VCaP (cell line): ENCODE data around the gene ODC1.

Experiments used
- H3K27ac ChIP-seq: fragments of 450-650 bp; 2 replicates; pipeline ENCODE4 v1.5.1; 2017
- TF ChIP-seq, protein P1 (sequence below): fragments of 450-650 bp; conservative IDR thresholded peaks from 2 replicates; pipeline ENCODE4 v1.5.1; 2017; ENCODE audit warnings: mild to moderate bottlenecking, moderate library complexity

Gene ODC1

DNA sequence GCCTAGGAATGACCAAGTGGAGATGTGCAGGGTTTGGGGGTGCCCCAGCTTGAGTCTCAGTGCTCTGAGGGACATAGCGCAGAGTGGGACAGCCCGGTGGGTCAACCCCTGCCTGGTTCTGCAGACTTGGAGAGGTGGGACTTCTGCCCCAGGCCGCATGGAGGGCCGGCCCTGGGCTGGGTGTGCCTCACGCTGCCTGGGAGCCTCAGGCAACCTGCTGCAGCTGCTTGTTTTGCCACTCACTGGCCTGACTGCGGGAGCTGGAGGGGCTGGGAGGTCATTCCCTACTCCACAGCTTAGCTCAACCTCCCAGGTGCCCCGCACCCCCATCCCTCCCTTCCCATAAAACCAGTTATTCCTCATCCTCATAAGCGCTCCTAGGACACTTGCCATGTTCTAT, 33.1 kb downstream of the ODC1 start:
- TF ChIP-seq, protein P1, sequence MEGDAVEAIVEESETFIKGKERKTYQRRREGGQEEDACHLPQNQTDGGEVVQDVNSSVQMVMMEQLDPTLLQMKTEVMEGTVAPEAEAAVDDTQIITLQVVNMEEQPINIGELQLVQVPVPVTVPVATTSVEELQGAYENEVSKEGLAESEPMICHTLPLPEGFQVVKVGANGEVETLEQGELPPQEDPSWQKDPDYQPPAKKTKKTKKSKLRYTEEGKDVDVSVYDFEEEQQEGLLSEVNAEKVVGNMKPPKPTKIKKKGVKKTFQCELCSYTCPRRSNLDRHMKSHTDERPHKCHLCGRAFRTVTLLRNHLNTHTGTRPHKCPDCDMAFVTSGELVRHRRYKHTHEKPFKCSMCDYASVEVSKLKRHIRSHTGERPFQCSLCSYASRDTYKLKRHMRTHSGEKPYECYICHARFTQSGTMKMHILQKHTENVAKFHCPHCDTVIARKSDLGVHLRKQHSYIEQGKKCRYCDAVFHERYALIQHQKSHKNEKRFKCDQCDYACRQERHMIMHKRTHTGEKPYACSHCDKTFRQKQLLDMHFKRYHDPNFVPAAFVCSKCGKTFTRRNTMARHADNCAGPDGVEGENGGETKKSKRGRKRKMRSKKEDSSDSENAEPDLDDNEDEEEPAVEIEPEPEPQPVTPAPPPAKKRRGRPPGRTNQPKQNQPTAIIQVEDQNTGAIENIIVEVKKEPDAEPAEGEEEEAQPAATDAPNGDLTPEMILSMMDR: no peak
- no peak overlapping the region for H3K27ac ChIP-seq

DNA sequence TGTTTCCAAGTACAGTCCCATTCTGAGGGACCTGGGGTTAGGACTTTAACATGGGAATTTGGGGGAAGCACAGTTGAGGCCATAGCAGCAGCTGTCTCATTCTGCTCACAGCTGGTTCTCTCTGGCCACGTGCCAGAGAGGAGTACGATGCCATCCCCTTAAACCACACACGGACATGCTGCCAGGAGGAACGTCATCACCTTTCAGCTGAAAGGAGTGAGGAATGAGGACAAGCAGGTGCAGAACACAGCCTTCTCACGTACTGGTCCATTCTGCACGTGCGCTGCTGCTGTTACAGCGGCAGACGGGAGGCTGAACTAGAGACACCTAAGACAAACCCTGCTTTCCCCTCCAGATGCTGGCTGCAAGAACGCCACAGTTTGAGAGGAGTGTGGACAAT, 33.5 kb downstream of the ODC1 start:
- TF ChIP-seq, protein P1: no peak
- no peak overlapping the region for H3K27ac ChIP-seq

DNA sequence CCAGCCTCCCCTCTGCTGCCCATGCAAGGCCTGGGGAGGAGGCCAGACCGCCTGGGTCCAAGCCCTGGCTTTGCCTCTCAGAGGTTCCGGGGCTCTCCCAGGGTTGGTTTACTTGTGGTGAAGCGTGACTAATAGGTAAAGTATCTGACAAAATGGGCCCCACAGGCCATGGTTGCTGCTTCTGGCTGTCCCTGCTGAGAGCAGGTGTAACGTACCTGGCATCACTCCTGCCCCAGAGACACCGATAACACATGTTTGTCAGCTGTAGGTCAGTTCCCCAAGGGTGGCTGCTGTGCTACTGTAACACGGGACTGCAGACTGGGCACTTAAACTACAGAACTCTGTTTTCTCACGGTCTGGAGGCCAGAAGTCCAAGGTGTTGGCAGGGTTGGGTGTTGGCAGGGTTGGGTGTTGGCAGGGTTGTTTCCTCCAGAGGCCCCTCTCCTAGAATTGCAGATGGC, 34.1 kb downstream of the ODC1 start:
- no peak overlapping the region for H3K27ac ChIP-seq

DNA sequence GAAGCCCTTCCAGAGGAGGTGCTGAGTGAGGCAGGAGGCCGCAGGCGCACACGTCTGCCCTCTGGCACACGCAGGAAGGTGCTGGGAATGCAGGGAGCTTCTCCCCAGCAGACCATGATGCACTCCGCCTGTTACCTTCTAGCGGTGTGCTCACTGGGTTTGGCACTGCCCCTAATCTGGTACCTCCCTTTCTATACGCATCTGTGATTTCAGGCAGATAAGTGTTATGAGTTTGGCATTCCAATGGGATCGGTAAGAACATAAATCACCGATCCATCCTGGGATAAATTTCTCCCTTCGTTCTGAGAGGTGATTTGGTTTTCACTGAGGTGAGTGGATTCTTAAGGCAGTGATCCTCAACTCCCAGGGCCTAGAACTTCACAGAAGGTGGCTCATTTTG, 34.6 kb downstream of the ODC1 start:
- TF ChIP-seq, protein P1: no peak

More for the DNA sequence above, 34.1 kb downstream of the ODC1 start:
- TF ChIP-seq, protein P1: no peak

DNA sequence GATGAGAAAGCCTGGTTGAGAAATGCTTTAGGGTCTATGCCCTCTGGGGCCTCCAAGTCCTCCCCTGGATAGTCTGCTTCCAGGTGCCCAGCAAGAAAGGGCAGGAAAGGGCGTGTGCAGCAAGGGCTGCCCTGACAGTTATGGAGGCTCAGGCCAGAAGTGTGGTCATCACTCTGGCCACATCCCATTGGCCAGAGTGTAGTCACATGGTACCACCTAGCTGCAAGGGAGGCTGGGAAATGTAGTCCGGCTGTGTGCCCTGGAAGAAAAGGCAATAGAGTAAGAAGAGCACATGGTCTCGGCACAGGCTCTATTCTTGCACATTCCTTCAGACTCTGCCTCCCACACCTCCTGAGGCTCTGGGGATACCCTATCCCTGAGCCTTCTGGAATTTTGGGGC, 35.7 kb downstream of the ODC1 start:
- TF ChIP-seq, protein P1: no peak
- H3K27ac ChIP-seq: no peak overlapping the region

More for the DNA sequence above, 34.6 kb downstream of the ODC1 start:
- no peak overlapping the region for H3K27ac ChIP-seq

DNA sequence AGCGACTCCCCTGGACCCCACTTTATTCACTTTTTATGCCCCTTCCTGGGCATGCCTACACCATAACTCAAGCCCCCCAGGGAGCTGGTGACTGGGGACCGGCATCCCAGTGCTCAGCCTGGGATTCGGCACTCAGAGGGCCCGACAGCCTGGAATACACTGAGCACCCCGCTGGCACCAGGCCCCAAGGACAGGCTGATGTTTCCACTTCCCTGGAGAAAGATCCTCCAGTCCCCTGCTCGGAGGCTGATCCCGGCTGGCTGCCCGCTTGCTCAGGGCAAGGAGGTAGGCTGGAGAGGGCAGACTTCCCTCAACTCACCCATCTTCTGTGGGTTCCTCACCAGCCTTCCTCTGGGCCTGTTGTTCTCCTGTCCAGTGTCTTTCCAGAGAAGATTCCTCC, 36.6 kb downstream of the ODC1 start:
- TF ChIP-seq, protein P1: no peak

DNA sequence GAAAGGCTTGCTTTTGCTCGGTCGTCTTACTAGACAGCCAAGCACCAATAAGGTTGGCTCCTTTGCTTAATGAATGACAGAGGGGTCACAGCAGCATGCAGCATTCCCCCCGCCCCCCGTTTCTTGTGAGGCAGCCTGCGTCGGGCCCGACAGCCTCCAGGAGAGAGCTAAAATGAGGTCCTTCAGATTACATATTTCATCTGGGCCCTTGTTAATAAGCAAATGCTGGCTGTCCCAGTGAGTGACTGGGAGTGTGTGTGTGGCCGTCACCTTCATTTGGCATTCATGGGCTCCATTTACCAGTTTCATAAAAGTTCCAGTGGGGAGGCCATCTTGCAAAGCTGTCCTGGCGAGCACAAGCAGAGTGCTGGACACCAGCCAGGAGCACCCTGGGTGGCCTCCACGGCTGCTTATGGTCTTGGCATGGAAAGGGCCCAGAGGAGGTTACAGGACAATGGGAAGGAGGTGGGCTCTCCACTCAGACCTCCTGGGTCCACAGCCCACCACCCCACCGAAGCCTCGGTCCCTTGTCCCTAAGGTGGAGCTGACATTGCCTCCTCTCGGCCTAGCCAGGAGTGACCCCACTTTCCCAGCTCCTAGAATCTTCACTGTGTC, 37.2 kb downstream of the ODC1 start:
- TF ChIP-seq, protein P1: no peak
- no peak overlapping the region for H3K27ac ChIP-seq

More for the DNA sequence above, 36.6 kb downstream of the ODC1 start:
- no peak overlapping the region for H3K27ac ChIP-seq
